CD4-positive, alpha-beta T cell treated with Interleukin-17A for 1 hour (primary cell): ENCODE measurements around the gene NKD2.
"Not testable (repeated sequence)": the region's sequence is repeated elsewhere in the genome, so short reads cannot be mapped to it uniquely, and the experiment has no call there.

ENCODE experiments used
- DNase-seq: peaks from one replicate; pipeline ENCODE4 v3.0.0-alpha.2; 2020

NKD2 gene

GRCh38 chr5:1075931-1076330 is 67.3 kb downstream of the NKD2 start:
- DNase-seq = no peak

DNA sequence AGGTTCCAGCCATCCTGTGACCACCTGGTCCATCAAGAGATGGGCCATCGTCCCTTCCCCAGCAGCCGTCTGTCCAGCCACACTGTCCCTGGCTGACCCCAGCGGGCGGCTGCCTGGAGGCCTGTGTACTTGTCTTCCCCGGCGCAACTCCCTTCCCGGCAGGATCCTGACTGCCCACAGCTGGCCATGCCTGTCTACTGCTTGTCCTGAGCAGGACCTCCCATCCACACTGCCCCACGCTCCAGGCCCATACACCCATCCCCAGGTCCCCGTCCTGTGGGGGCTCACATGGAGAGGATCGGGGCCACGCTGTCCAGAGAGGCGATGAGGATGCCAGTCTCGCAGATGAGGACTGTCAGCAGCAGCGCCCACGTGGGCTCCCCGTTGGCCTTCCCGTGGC is 67.8 kb downstream of the NKD2 start:
- DNase-seq = no peak

DNA sequence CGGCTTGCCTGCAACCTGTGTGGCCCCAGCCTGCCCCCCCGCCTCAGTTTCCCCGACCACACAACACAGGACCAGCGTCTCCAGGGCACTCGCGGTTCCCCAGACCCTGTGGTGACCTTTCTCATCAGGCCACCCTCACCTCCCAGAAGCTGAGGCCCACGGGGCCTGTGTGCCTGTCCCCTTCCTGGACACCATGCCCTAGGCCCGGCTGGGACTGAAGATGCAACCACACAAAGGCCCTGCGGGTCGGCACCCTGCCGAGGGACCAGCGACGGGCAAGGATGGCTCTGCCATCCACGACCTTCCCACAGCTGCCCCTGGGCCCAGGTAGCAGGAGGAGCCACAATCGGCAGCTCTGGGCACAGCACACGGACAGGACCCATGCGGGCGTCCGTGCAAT is 68.4 kb downstream of the NKD2 start:
- no peak for DNase-seq

DNA sequence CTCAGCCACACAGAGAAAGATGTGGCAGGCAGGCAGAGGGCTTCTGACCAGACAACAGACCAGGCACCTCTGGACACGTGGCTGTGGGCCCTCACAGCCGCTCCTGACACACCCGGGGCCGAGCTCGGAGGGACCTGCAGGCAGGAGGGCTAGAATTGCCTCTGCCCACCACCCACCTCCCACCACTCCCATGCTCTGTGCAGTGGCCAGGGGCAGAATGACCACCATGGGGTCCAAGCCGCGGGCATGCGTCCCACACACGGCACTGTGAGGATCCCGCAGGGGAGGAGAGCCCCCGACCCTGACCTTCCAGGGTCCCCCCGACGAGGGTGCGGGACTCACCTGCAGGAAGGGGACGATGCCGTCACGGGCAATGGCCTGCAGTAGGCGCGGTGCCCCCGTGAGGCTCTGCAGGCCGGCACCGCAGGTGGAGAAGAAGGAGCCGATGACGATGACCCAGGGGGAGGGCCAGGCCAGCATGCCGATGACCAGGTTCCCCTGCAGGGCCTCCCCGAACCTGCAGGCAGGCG is 69.0 kb downstream of the NKD2 start:
- DNase-seq = no peak

- DNase-seq = no peak
These were observed 69.6 kb downstream of the NKD2 start for GRCh38 chr5:1078206-1078605.

- no peak for DNase-seq
These were observed 70.2 kb downstream of the NKD2 start for GRCh38 chr5:1078851-1079250.

- no peak for DNase-seq
These were observed 70.9 kb downstream of the NKD2 start for GRCh38 chr5:1079486-1079885.

DNA sequence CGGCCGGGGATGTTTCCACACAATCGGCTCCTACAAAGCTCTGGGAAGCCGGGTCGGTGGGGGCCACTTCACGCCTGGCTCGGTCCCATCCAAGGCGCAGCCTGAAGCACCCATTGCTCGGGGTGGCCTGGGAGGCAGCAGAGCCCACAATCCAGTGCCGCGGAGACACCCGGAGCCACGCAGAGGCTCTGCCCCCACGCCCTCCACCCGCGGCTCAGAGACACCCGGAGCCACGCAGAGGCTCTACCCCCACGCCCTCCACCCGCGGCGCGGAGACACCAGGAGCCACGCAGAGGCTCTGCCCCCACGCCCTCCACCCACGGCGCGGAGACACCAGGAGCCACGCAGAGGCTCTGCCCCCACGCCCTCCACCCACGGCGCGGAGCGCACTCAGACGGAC is 71.4 kb downstream of the NKD2 start:
- DNase-seq = no peak

DNA sequence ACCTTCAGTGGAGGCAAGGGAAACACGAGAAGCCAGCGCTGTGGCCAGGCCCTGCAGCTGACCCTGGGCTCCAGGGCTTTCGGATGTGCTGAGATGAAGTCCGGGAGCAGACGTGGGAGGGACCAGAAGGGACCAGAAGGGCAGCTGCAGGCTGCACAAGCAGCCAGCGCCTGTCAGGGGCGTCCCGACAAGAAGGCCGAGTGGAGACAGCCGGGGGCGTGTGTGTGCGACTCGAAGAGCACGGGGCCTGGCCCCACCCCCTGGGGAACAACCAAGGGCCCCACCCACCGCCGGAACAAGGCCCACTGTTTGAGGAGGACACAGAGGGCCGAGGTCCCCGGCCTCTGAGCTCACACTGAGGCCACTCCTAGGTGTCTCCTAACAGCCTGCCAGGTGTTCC is 71.8 kb downstream of the NKD2 start:
- DNase-seq = no peak

DNA sequence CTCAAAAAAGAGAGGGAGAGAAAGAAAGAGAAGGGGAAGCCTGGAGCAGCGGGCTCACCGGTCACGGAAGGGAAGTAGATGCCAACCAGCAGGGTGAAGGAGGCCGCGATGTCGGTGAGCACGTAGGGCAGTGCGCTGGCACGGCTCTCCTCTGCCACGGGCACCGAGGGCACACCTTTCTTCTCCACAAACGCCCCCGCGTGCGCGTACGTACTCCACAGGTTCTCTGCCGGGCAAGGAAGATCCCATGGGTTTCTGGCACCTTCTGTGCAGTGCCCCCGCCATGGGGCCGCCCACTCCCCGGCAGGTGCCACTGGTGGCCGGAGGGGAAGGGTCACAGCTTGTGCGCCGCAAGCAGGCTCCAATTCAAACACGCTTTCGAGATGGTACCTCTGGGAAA is 72.9 kb downstream of the NKD2 start:
- DNase-seq = no peak

DNA sequence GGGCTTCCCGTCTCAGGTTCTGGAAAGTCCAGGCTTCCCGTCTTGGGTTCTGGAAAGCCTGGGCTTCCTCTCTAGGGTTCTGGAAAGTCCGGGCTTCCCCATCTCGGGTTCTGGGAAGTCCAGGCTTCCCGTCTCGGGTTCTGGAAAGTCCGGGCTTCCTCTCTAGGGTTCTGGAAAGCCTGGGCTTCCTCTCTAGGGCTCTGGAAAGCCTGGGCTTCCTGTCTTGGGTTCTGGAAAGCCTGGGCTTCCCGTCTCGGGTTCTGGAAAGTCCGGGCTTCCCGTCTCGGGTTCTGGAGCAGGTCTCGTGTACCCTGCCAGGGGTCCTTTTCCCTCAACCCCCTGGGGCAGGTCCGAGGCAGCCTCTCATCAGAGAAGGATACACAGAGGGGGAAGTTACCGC is 74.4 kb downstream of the NKD2 start:
- not testable (repeated sequence) for DNase-seq

GRCh38 chr5:1083823-1084605 is 75.4 kb downstream of the NKD2 start:
- DNase-seq = no peak

DNA sequence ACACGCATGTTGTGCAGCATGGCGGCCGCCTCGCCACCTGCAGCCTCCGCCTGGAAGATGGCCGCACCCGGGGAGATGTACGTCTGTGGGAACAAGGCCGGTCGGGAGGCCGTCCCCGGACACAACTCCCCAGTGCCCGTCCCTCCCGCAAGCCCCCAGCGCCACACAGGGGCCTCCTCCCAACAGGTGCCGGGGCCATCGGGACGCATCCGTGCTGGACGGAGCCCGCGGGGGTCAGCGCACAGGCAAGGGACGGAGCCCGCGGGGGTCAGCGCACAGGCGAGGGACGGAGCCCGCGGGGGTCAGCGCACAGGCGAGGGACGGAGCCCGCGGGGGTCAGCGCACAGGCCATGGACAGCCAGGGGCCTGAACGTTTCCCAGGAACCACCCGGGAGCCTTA is 76.8 kb downstream of the NKD2 start:
- no peak for DNase-seq

DNA sequence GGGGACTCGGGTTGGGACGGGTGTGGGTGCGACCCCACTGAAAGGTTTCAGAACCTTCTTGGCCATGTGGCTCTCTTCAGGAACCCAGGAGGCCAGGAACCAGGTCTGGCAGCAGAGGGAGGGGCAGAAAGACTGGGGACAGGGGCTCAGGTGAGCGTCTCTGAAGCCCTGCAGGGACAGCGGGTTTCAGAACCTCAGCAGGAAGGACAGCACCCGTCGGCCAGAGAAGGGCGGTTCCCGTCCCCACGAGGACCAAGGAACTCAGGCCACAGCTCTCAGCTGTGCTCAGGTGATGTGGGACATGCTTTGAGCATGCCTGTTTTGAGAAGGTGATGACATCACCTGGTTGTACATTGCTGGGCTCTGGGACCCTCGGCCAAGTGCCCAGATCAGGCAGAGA is 77.5 kb downstream of the NKD2 start:
- no peak for DNase-seq

DNA sequence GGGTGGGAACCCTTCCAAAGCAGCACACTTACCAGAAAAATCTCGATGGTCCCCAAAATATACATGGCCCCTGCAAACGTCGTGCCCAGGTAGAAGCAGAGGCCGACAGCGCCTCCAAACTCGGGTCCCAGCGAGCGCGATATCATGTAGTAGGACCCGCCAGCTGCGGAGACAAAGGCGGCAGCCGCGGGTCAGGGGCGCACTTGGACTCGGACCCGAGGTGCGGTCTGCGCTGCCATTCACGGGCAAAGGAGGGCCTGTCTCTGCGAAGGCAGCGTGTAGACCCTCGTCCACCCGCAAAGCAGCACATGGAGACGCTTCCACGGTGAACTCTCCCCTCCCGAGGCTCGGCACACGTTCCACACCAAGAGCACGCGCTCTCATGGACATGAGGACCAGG is 78.3 kb downstream of the NKD2 start:
- no peak for DNase-seq

- DNase-seq = no peak
These were observed 78.8 kb downstream of the NKD2 start for GRCh38 chr5:1087428-1087827.

DNA sequence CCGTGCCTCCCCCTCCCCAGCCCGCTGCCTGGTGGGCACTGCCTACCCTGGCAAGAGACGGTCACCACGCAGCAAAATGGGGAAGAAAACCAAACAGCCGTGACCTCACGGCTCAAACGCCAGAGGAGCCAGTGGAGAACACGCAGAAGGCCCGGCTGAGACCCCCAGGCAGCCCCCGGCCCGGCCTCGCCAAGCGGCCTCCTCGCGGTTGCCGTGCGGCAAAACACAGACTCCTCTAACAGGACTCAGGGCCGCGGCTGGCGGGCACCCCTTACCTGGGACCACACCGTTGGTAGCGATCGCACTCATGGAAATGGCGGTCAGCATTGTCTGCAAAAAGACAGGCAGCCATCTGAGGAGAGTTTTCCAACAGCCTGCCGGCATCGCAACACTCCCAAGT is 79.4 kb downstream of the NKD2 start:
- no peak for DNase-seq
